ENCODE data around the gene RIN1.
"Not testable (repeated sequence)": the region's sequence is repeated elsewhere in the genome, so short reads cannot be mapped to it uniquely, and the experiment has no call there.

Gene RIN1

DNA sequence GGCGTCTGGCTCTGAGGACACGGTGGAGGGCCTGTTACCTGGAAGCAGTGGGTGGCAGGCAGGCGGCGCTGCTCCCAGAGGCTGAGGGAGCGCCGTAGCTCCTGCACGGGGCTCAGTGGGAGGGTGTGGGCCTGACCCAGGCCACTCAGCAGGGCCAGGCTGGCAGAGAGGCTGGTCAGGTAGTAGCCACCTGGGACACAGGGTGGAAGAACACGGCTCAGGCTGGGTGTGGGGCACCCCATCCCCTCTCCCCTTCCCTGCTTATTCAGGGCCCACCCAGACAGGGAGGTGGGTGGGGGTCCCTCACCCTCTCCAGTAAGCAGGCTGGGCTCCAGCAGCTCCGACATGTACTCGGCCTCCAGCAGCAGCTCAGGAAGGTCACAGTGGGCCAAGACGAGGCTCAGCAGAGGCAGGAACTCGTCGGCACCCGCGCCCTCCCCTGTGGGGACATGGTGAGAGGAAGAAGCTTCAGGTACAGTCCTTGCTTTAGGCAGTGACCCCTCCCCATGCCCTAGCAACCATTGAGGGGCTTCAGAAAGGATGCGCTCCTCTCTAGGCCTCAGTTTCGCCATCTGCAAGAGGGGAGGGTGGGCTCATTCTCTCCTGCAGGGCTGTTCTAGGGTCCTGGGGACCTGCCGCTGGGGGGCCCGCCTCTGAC, 2.9 kb downstream of the RIN1 start:
- no peak for DNase-seq

DNA sequence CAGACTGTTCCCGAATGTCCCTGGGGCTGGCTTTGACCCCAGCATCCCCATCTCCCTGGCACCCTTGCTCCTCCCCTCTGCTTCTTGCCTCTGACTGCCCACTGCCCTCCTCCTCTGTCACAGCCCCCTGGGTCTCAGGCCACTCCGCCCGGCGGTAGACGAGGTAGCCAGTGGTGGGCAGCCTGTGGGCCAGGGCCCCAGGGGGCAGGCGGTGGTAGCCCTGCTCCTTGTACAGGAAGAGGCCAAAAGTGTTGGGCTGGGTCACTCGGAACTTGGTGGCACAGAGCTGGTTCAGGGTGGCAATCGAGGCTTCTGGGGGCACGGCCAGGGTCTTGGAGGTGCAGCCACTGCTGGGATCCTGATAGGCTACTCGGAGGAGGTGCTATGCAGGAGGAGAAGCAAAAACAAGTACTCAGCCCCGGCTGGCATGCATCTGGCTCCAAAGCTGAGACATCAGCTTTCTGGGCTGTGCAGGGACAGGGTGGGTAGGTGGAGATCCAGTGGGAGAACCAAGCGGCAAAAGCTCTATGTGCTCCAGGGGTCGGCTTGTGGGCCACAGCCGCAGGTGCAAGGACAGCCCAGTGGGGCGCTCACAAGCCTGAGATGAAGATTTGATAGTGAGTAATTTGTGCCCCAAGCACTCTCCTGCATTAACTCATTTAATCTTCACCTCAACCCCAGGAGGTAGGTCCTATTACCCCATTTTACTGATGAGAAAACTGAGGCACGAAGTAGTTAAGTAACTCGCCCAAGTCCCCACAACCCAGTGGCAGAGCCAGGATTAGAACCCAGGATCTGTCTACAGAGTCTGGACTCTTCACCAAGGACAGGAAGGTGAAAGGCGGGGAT, 3.6 kb downstream of the RIN1 start:
- no peak for DNase-seq

DNA sequence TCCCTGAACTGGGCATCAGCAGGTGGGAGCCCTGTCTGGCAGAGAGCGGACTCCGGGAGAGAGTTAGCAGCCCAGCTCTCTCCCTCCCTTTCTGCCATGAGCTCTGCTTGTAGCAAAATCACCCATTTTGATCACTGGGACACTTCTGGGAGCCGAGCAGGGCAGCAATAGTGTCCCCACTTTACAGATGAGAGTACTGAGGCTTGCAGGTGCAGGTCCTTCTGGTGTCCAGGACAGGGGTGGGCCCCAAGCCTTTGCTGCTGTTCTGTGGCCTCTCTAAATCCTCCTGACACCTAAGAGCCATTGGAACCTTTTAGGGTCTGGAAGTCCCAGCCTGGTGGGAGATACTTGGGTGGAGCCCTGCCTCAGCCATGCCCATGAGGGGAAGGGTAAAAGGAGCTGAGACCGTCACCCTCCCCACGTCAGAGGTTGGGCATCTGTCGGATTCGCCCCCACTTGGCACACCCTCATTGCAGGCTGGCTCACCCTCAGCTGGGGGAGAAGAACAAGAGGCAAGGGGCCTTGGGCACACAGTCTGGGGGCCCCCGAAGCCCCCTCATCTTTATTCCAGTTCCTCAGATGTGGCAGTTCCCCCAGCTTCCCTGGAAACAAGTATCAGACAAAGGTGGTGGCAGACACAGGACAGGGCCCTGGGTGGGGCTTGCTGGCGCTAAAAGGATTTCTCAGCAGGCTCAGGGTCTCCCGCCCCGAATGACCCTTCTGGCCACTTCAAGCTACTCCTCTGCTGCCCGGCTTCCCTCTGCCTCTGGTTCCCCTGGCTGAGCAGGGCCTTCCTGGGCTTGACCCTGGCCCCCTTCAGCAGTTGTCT, 4.5 kb downstream of the RIN1 start:
- no peak for DNase-seq

DNA sequence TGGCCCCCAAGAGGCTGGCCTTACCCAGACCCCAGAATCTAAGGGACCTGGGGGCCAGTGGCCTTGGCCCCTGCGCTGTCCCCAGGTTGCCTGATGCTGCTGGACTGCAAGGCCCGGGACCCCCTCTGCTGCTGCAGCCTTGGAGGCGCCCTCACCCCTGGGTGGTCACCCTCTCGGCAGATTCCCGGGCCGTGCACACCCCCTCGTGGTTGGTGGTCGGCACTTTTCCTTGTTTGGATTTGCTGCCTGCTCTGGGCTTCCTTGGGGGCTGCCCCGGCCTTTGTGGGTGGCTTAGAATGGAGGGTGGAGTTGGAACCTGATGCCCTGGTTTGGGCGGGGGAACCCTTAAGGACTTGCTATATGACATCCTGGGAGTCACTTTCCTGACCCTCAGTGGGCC, 5.3 kb downstream of the RIN1 start:
- no peak for DNase-seq

DNA sequence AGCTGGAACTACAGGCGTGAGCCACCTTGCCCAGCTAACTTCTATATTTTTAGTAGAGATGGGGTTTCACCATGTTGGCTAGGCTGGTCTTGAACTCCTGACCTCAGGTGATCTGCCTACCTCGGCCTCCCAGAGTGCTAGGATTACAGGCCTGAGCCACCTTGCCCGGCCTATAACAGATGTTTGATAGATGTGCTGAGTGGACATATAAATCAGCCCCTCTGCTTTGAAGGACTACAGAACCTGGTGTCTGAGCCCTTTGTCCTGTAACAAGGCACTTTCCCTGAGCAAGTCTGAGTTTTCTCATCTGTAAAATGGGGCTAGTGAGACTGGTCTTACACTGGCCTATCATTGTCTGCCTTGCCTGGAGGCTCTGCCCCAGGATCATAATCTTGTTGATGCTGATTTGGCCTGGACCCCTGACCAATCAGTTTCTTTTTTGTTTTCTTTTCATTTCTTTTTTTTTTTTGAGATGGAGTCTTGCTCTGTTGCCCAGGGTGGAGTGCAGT, 7.0 kb downstream of the RIN1 start:
- DNase-seq: no peak

DNA sequence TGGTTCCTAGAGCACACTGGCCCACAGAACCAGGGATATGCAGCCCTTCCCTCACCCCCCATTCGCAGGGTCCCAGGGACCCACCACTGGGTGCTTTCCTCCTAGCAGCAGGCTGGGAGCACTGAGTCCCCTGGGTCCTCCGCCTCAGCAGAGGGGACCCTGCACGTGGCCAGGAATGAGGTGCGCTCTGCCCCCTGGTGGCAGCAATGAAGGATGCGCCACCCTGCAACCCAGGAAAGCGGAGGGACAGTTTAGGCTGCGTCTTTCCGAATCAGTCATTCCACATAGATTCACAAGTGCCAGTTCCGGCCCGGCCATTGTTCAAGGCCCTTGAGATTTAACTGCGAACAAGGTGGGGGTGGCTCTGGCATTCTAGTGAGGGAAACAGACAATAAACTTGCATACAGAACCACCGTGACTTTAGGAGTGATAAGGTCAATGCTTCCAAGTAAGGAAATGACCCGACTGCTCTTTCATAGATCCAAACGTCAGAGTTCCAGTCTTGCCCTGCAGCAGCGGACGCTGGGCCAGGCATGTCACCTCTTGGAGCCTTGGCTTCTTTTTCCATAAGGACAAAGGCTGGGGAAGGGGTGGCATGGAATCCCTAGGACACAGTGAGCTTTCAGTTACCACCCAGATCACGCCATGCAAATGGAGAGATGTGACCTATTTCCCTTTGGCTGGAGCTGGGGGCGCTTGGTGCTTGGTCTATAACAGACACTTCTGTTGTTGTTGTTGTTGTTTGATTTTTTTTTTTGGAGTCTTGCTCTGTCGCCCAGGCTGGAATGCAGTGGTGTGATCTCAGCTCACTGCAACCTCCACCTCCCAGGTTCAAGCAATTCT, 7.7 kb downstream of the RIN1 start:
- peak; percentile 31 for DNase-seq

DNA sequence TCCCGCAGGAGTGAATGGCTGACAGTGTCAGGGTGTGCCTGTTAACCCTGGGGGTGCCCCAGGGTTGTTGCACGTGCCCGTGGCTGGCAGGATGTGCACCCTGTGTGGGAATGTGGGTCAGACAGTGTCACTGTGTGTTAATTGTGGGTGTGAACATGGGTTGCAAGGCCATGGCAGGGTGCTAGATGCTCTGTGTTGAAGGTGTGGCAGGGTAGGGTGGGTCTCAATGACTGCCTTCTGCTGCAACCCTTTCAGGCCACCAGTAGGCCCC, 8.3 kb downstream of the RIN1 start:
- DNase-seq: no peak

DNA sequence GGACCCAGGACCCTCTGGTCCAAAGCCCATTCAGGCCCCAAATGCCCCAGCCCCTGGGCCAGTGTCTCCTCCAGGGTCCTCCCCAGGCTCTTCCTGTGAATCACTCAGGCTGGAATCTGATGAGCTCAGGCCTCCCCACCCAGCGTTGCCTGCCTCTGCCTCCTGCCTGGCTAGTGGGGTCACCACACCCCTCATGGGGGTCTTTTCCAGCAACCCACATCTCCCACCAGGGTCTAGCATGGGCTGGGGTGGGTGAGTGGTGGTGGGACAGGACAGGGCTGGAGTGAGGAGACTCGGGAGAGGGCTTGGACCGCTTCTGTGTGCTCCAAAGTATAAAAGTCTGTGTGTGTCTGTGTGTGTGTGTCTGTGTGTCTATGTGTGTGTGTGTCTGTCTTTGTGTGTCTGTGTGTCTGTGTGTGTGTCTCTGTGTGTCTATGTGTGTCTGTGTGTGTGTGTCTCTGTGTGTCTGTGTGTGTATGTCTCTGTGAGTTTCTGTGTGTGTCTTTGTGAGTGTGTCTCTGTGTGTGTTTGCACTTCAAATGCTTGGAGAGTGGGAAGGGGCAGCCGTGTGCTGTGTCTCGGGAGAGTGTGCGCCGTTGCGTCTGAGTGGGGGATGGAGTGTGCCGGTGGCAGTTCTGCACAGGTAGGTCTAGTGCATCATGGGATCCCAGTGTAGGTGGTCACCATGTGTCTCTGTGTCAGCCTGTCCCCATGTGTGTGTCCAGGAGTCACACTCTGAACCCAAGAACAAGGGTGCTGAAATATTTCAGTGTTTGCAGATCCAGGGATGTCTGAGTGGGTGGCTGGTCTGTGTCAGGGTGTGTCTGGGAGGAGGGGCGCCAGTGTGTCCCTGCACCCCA, 8.8 kb downstream of the RIN1 start:
- no peak for DNase-seq

DNA sequence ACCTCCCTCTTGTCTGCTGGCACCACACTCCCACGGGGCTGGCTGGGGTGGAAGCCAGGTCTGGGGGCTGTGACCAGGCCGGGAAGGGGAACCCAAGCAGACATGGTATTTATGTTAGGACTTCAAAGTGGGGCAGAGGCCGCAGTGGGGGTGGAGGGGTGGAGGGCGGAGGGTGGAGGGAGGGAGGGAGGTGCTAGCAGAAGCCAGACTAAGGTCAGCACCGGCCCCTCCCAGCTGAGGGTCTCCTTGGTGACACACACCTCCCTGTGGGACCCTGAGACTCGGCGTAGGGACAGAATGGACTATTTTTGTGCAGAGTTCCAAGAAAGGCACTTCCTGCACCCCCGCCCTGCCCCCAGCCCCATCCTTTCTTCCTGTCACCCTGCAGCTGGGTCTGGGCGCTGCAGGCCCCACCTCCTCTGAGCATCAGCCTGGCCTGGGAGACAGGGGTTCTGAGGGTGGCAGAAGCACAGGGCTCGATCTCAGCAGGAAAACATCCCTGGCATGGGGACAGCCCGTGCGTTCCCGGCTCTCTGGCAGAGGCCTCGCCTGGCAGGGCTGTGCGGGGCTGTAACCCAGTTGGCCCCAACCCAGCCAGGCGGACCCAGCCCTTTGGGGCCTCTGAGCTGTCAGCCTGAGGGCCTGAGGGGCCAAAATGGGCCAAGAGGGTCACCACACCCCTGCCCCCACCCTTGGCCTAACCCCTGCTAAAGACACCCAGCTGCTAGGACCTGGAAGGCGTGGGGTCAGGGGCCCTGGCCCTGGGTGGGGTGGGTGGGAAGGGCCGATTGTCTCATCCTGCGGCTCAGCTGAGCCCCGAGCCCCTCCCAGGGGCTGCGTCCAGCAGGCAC, 9.7 kb downstream of the RIN1 start:
- DNase-seq: no peak

DNA sequence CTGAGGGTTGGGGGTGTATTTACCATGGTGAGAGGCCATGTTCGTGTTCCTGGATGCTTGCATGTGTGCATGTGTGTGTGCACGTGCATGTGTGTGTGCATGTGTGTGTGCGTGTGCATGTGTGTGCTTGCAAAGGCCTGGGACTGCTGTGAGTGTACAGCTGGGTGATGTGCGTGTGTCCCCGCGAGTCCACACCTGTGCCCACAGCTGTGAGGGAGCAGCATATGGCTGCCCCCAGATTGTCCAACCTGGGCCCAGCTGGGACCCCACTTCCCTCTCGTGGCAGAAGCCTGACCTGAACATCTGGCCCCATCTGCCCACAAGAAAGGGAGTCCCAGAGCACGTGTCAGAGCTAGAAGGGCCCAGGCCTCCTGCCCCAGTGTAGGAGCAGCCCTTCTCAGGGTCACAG, 11.0 kb downstream of the RIN1 start:
- DNase-seq: no peak

DNA sequence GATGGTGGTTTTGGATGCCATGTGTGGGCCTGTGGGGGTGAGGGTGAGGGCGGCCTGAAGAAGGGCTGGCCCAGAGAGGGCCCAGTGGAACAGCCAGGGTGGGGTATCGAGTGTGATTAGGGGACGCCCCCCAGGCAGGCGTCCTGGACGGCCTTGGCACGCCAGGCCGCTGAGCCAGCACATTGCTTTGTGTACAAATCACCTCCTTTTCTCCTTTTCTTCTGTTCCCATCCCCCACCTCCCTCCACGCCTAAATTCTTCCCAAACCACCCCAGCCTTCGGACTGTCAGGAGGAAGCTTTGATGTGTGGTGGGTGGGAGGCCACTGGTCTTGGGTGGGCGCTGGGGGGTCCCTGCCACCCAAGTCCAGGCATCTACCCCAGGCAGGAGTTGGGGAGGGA, 11.6 kb downstream of the RIN1 start:
- DNase-seq: no peak

DNA sequence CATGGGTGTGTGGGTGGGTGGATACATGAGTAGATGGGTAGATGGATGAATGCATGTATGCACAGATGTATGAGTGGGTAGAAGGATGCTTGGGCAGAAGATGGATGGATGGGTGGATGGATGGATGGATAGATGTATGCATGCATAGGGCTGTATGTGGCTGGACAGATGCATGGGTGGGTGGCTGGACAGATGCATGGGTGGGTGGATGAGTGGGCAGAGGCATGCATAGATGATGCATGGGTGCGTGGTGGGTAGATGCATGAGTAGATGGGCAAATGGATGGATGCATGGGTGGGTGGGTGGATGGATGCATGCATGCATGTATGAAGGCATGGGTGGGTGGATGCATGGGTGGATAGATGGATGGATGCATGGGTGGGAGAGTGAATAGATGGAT, 12.6 kb downstream of the RIN1 start:
- no peak for DNase-seq

DNA sequence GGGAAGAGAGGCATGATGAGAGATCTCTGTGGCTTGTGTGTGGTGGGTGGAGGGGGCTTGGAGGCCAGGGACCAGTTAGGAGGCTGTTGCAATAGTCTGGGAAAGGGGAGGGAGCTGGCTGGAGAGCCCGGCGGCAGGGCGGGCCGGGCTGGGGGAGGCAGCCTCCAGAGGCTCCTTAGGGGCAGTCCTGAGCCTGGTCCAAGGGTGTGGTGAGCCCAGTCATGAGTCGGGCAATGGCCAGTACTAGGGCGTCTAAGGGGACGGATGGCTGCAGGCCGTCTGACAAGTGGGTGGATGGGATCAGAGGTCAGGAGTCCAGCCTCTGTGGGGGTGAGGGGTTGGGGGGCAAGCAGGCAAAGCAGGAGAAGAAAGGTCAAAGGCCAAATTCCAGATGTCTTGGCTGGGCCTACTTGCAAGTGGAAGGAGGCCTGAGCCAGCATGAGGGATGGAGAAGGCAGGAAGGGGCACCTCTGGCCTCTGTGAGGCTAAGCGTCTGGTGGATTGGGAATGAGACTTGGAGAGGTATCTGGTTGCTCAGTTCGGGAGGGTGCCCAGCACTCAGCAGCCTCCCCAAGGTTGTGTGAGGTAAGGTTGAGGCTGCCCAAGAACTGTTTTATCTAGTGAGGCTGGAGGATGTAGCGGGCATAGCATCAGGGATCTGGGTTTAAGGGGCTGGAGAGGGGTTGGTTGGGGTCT, 13.4 kb downstream of the RIN1 start:
- DNase-seq: no peak

DNA sequence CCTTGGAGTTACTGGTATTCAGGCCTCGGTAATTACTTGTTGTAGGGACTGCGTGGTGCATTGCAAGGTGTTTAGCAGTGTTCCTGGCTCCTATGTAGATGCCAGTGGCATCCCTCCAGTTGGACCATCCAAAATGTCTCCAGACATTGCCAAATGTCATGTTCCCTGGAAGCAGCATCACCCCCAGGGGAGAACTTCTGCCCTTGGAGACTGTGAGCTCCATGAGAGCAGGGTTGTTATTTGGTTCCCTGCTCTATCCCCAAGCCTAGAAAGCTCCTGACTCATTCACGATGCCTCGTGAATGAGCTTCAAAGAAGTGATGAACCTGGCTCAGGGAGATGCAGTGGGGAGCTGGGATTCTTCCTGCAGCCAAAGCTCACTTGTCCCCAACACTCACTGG, 14.6 kb downstream of the RIN1 start:
- no peak for DNase-seq

DNA sequence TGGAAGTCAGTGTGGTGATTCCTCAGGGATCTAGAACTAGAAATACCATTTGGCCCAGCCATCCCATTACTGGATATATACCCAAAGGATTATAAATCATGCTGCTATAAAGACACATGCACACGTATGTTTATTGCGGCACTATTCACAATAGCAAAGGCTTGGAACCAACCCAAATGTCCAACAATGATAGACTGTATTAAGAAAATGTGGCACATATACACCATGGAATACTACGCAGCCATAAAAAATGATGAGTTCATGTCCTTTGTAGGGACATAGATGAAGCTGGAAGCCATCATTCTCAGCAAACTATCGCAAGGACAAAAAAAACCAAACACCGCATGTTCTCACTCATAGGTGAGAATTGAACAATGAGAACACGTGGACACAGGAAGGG, 15.5 kb downstream of the RIN1 start:
- DNase-seq: not testable (repeated sequence)

DNA sequence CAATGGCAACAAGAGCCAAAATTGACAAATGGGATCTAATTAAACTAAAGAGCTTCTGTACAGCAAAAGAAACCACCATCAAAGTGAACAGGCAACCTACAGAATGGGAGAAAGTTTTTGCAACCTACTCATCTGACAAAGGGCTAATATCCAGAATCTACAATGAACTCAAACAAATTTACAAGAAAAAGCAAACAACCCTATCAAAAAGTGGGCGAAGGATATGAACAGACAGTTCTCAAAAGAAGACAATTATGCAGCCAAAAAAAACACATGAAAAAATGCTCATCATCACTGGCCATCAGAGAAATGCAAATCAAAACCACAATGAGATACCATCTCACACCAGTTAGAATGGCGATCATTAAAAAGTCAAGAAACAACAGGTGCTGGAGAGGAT, 15.9 kb downstream of the RIN1 start:
- DNase-seq: not testable (repeated sequence)

DNA sequence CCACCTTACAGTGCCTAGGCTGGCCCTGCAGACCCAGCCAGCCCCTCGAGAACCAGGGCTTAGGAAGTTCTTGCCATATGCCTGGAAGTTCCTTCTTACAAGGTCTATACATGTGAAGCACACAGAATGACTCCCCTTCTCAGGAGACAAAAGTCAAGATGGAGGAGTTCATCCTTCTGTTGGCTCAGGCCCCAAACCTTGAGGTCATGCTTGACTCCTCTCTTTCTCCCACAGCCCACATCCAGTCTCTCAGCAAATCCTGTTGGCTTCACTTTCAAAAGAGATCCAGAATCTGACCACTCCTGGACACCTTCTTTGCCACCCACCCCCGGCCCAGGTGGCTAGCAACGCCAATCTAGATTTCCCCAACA, 17.6 kb downstream of the RIN1 start:
- DNase-seq: no peak

DNA sequence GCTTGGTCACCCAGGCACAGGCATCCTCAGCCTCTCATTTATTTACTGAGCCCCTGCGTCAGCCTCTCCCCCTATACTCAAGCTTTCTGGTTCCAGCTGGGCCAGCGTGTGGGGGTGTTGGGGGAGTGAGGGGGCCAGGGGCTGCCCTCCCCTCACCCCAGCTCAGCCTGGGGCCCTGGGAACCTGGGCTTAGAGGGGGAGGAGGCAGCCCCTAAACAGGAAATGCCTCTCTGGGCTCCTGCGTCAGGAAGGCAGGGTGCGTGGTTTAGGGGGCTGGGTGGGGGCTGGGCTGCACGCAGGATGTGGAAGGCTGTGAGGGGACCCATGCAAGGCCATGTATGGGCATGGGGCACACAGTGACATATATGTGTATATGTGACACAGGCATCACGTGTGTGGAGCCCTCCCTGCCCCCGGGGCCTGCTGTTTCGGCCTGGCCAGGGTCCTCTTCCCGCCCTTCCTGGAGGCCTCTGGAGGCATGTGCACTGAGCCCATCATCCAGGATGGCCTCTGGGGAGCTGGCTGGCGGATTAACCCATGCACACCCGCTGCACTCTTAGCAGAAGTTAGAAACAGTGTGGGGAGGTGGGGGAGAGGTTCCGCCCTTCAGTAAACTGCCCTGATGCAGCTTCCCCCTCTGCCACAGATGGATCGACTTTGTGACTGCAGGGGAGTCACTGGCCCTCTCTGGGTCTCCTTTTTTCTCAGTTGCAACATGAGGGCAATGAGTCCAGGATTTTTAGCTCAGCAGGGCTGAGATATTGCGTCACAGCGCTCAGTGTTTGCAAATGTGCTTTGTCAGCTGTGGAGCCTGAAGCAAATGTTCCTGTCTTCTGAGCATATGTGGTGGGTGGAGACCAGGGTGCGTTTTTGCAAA, 18.3 kb downstream of the RIN1 start:
- no peak for DNase-seq

DNA sequence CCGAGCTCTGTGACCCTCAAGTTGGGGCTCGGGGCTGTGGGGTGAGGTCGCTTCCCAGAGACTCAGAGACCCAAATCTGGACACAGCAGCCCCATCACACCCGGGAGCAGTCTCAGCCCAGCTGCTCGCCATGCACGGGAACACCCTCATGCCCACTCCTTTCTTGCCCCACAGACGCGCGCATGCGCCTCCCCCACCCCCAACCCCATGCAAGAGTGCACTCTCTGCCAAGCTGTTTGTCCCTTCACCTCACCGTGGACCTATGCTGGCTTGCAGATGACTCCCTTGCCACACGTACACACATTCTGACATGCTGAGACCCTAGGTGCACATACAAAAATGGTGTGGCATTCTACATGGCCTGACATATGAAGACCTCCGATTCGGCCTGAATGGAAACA, 18.9 kb downstream of the RIN1 start:
- no peak for DNase-seq
